Measurements from ENCODE around the gene ASGR1. TPM values are rescaled to one million over a fixed set of nuclear protein-coding genes. Genes with fewer than 3 reads are reported as not detected.

The ASGR1 gene
- total RNA-seq, 1 experiment from 2014 or later, result 12.3 TPM

DNA sequence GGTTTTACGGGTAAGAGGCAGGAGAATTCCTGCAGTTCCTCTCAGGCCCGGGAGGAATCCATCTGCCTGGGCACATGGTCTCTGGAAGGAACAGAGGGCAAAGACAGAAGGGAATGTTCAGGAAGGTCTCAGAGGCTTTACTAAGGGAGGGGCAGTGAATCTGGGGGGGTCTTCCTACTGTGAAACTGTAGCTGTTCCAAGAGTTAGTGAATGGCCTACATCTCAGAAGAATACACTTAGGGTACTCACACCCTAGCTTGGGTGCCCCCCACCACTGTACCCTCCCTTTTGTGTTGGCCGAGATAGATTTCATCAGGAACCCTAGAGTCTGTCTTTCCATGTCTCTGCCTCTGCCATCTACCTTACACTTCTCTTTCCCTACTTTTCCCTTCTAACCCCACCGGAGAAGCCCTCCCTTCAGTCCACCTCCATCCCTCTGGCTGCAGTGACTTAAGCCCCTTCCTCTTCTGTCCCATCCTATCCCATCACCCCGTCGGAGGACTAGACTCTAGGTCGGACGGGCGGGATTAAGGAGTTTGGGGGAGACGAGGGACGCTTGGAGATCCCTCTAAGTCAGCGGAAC lies 40.1 kb upstream of the ASGR1 start:
- no peaks in the 10 kb centered on the region for H3K27me3 ChIP-seq (ENCODE audit: control insufficient read depth, insufficient read depth, low read length)
- H3K4me3 ChIP-seq (ENCODE audit: insufficient read depth, low read depth, low read length), result peak overlapping the region; percentile 98
- DNase-seq, result no peak
- H3K36me3 ChIP-seq (replicated peaks; ENCODE audit: control insufficient read depth, insufficient read depth, low read length), result peaks cover 32% of the 10 kb centered on the region

DNA sequence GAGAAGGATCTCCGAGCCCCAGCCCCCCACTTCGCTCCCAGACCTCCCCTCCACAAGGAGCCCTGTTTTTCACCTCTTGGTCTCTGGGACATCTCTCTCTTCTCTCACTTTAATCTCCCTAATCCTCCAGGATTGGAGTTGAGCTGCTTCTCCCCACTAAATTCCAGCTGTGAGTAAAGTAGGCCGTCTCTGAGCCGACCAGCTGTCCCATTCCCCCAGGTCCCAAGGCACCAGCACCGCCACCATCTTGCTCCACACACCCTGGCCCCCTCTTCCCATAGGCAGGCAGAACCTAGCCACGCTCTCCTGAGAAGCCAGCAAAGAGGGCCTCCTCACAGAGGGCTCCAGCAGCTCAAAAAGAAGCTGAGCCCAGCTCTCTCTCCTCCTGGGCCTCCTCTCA lies 39.6 kb upstream of the ASGR1 start:
- no peak overlapping the region for H3K4me3 ChIP-seq (ENCODE audit: insufficient read depth, low read depth, low read length)
- H3K36me3 ChIP-seq (replicated peaks; ENCODE audit: control insufficient read depth, insufficient read depth, low read length), result peaks cover 27% of the 10 kb centered on the region
- no peaks in the 10 kb centered on the region for H3K27me3 ChIP-seq (ENCODE audit: control insufficient read depth, insufficient read depth, low read length)
- DNase-seq, result no peak

DNA sequence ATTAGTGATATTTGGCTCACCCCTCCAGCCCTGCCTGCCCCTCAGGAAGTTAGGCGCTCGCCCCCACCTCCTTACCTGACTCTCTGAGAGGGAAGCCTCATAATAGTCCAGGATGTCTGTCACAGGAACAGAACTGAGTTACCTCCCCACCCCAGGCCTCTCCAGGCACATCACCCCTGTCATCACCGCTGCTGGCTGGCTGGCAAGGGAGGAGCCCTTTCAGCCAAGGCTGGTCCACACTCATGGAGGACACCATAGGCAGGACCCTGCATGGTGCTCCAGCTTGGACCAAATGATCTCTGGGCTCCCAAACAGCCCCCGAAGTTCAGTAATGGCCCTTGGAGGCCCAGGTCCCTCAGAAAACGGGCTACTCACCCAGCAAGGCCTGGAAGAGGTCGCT lies 39.0 kb upstream of the ASGR1 start:
- Histone ChIP-seq H3K27me3 (ENCODE audit: control insufficient read depth, insufficient read depth, low read length) (no peaks in the 10 kb centered on the region), H3K4me3 (ENCODE audit: insufficient read depth, low read depth, low read length) (no peak overlapping the region), H3K36me3 (replicated peaks; ENCODE audit: control insufficient read depth, insufficient read depth, low read length) (peaks cover 21% of the 10 kb centered on the region)
- no peak for DNase-seq

DNA sequence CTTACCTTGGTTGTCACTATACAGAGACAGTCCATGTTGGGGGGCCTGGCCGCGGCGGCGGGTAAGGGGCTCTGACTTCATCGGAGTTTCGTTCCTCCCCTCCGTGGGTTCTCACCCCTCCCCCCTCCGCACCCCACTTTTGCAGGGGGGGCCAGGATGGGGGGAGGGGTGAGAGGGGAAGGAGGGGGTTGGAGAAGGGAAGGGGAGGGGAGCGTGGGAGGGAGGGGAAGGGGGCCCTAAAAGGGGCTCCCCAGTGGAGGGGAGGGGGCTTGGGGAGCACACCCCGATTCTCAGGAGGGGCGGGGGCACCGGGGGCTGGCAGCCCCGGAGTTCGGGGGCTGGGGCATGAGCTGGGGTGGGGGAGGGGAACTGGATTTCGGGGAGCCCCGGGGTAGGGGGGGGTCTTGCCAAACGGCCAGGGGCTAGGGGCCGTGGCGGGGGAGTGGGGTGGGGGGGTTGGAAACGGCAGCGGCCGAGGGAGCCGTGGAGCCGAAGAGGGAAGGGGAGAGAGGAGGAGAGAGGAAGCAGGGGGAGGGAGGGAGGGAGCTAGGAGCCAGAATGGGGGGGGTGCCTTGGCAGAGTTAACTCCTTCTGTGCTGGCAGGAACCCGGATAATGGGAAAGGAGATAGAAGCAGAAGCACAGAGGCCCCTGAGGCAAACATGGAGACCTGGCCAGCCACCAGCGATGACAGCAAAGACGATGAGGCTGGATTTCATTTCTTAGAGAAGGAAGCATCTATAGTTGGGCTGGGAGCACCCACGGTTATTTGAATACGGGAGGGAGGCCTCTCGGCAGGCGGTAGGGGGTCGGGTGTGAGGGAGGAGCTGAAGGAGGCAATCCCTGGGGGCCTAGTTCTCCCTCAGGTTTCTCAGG lies 38.2 kb upstream of the ASGR1 start:
- peak; percentile 90 for DNase-seq
- Histone ChIP-seq H3K27me3 (ENCODE audit: control insufficient read depth, insufficient read depth, low read length) (no peaks in the 10 kb centered on the region), H3K4me3 (ENCODE audit: insufficient read depth, low read depth, low read length) (peak overlapping the region; percentile 31), H3K36me3 (replicated peaks; ENCODE audit: control insufficient read depth, insufficient read depth, low read length) (peaks cover 13% of the 10 kb centered on the region)

DNA sequence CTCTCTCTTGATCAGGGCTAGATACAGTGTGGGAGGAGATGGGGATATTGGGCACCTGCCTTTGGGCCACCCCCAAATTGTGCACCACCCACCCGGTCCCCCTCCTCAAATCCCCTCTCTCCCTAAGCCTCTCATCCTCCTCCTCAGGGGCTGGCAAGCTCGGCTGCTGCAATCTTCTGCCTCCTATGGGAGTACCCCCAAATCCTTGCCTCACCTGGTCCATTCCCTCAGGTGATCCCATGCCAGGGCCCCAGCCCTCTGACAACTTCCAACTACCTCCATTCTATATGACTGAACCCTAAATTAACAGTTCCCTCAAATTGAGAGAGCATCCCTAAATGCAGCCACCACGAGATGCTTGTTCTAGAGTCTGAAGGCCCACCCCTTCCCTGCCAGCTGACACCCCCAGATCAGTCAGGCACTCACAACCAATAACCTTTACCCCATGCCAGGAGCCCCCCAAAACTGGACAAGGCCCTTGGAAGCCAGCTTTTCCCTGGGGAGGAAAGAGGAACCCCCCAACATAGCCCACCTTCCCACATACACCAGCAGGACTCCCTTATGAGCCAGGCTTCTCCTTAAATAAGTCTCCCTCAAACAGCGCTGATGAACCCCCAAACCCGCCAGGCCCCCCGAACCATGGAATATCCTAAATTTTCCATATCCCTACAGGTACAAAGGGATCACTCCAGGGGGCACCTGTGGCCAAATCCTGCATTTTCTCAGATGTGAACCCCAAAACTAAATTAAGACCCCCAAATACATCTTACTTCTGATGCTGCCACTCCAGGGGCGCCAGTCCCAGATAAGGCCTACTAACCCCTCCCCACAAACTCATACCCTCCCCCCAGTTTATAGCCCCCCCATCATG lies 37.3 kb upstream of the ASGR1 start:
- DNase-seq, result no peak
- Histone ChIP-seq H3K36me3 (replicated peaks; ENCODE audit: control insufficient read depth, insufficient read depth, low read length) (peaks cover 5% of the 10 kb centered on the region), H3K4me3 (ENCODE audit: insufficient read depth, low read depth, low read length) (peak overlapping the region; percentile 31), H3K27me3 (ENCODE audit: control insufficient read depth, insufficient read depth, low read length) (no peaks in the 10 kb centered on the region)

DNA sequence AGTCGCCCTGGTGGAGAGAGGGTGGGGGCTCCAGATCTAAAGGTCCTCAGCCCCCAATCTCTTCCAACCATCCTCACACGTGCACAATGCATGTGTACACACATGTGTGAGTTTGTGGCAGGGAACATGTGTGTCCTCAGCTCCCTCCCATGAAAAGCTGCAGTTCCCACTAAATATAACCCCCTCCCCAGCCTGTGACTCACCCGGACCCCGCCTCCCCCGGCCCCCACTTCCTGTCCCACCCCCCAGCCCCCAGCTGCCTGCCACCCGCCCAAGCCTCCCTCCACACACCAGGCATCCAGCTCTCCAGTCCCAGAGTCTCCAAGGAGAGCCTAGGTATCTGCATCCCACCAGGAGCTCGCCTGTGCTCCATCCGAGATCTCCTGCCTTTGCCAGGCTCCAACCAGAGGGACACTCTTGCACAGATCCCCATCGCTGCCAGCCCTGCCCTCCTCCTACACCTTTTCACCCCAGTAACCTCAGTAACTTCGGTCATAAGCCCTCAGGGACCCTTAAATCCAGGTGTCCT lies 36.5 kb upstream of the ASGR1 start:
- no peaks in the 10 kb centered on the region; the same call in 1 of the 2 replicates for H3K36me3 ChIP-seq (replicated peaks; ENCODE audit: control insufficient read depth, insufficient read depth, low read length)
- H3K27me3 ChIP-seq (ENCODE audit: control insufficient read depth, insufficient read depth, low read length), result no peaks in the 10 kb centered on the region
- DNase-seq, result peak; percentile 81
- peak overlapping the region; percentile 19 for H3K4me3 ChIP-seq (ENCODE audit: insufficient read depth, low read depth, low read length)

DNA sequence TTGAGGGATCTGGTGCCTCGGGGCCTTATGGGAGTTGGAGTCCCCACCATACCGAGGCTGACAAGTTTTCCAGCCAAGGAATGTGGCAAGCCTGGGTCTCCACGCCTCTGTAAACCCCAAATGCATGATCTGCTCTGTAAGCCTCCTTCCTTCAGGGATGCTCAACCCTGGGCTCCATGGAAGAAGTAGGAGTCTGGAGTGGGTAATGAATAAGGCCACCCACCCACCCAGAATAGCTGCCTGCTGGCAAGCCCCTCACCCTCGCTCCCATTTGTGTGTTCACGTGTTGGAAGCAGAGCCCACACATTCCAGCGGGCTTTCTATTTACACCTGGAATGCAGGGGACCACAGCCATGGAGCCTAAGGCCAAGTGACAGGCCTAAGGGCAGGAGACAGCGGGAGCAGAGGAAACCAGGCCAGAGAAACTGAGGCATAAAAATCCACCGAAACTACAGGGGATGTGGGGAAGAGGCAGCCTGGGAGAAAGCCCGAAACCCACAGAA lies 36.0 kb upstream of the ASGR1 start:
- Histone ChIP-seq H3K36me3 (replicated peaks; ENCODE audit: control insufficient read depth, insufficient read depth, low read length) (no peaks in the 10 kb centered on the region), H3K27me3 (ENCODE audit: control insufficient read depth, insufficient read depth, low read length) (no peaks in the 10 kb centered on the region), H3K4me3 (ENCODE audit: insufficient read depth, low read depth, low read length) (peak overlapping the region; percentile 6)
- peak; percentile 72 for DNase-seq

DNA sequence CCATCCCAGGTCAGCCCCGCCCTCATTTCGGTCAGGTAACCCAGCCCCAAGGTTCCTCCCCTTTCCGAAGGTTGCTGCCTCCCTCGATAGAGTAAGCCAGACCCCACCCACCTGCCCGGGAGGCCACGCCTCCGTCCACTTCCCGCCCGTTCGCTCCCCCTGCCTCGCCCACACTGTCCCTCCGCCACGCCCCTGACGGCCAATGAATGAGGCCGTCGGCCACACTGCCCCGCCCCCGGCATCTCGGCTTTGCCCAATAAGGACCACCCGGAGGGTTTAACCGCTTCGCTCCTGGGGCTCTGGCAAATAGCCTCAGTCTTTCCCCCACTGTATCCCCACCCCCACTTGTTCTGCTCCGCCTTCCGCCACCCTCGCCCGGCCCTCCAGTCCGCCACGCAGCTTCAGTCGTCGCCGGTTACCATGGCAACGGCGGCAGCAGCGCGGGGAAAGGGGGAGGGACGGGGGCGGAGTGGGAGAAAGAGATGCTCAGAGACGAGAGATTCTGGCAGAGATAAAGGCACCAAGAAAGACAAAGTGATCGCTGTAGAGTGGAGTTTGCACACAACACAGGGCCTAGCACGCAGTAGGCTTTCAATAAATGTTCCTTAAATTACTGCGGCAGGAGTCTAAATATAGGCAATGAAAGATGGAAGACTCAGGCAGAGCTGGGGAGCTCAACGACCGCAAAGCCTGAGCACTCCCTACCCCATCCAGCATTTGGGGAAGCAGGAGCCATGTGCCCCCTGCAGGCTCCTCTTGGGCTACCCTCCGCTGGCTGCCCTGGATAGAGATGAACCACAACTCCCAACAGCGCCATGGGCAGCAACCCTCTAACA lies 35.3 kb upstream of the ASGR1 start:
- Histone ChIP-seq H3K27me3 (ENCODE audit: control insufficient read depth, insufficient read depth, low read length) (no peaks in the 10 kb centered on the region), H3K4me3 (ENCODE audit: insufficient read depth, low read depth, low read length) (peak overlapping the region; percentile 50), H3K36me3 (replicated peaks; ENCODE audit: control insufficient read depth, insufficient read depth, low read length) (no peaks in the 10 kb centered on the region)
- DNase-seq, result peak; percentile 98

DNA sequence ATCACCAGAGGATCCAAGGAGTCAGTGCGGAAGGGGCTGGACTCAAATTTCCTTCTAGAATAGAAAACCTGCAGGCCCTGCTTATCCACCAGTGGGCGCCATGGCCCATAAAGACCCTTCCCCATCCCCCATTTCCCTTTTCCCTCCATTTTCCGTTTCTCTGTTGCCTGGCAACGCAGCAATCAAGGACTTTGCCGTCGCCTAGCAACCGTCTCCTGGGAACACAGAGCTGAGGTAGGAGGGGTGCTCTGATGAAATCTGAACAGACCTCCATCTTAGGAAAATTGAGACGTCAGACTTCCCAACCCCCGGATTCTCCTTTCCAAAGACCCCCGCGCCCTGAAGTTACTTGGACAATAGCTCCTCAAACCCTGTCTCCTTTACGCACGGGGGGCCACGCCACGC lies 34.7 kb upstream of the ASGR1 start:
- Histone ChIP-seq H3K4me3 (ENCODE audit: insufficient read depth, low read depth, low read length) (peak overlapping the region; percentile 46), H3K36me3 (replicated peaks; ENCODE audit: control insufficient read depth, insufficient read depth, low read length) (no peaks in the 10 kb centered on the region), H3K27me3 (ENCODE audit: control insufficient read depth, insufficient read depth, low read length) (no peaks in the 10 kb centered on the region)
- DNase-seq, result peak; percentile 92

DNA sequence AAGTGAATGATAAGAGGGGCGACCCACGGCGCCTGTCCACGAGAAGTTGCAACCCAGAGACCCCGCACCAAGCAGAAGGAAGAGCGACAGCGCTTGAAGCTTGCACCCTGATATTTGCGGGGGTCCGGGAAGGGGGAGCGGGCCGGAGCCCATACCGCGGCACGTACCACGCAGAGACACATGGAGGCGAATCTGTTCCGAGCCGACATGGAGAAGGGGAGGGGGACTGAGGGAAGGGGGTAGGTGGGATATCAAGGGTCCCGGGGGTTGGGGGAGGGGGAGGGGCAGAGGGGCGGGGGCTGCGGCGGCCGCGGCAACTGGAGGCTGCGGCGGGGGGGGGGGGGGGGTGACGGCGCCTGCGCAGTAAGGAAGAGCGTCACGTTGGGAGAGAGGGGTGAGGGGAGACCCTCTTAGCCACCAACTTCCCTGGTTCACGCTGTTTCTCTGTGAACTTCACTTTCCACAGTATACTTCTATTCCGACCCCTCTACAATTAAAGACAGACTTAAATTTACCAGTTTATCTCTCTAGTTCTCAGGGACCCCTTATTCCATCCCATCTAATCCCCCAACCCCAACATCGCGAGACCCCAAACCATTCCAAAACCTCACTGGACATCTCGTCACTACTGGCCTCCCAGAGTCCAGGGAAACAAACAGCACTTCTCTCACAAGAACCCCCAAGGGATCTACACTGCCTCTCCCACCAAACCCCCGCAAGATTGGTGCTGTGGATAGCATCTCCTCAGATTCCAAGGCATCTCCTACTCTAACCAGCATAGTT lies 32.5 kb upstream of the ASGR1 start:
- DNase-seq, result peak; percentile 89
- no peaks in the 10 kb centered on the region for H3K27me3 ChIP-seq (ENCODE audit: control insufficient read depth, insufficient read depth, low read length)
- no peaks in the 10 kb centered on the region for H3K36me3 ChIP-seq (replicated peaks; ENCODE audit: control insufficient read depth, insufficient read depth, low read length)
- H3K4me3 ChIP-seq (ENCODE audit: insufficient read depth, low read depth, low read length), result peak overlapping the region; percentile 48

DNA sequence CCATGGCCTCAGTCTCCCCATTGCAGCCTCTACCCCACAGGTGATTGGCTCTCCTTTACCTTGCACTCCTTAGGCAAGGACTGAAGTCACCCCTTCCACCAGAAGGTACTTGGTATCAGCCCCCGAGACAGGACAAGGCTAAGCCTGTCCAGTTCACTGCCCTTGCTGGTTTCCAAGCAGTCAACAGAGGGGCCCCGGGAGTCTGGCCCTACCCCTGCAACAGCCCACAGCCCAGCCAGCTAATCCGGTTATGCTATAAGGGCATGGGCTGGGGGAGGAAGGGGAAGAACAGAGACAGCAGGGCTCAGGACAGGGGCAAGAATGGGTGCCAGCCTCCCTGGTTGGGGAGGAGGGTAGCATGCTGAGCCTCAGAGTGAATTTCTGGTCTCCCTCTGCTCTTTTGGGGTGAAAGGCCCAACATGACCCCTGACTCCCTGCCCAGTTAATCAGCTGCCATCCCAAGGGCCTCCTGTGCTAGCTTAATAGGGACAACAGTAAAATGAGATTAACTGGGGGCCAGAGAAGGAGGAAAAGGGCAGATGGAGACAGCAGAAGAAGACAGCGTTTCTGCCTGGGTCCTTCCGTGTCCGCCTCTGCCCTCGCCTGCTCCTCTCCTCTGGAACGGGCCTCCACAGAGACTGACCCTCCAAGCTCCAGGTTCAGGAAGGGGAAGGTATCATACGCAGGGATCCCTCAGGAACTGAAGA lies 29.7 kb upstream of the ASGR1 start:
- Histone ChIP-seq H3K27me3 (ENCODE audit: control insufficient read depth, insufficient read depth, low read length) (no peaks in the 10 kb centered on the region), H3K4me3 (ENCODE audit: insufficient read depth, low read depth, low read length) (no peak overlapping the region), H3K36me3 (replicated peaks; ENCODE audit: control insufficient read depth, insufficient read depth, low read length) (no peaks in the 10 kb centered on the region; the same call in 1 of the 2 replicates)
- no peak for DNase-seq

DNA sequence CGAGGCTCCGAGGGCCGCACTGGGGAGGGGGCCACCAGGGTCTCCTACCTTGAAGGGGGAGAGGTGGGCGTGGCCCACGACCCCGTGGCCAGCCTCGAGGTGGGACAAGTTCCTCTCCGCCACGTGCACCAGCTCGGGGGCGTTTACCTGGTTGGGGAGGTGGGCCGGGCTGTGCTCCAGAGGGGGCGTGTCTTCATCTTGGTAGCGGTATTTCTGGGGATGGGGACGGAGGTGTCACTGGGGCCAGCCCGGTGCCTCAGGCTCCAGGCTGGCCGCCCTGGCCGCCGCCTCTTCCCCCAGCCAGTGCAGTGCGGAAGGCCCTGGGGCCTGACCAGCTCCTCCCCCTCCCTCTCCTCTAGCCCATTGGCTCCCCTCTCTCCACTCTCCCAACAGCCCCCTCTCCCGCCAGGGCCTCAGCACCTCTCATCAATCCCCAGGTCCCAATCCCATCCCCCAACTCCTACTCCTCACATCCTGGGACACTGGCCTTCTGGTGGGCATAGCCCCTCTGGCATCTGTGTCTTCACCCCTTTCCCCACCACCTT lies 28.9 kb upstream of the ASGR1 start:
- DNase-seq, result peak; percentile 92

More for the DNA sequence above, 28.9 kb upstream of the ASGR1 start:
- Histone ChIP-seq H3K27me3 (ENCODE audit: control insufficient read depth, insufficient read depth, low read length) (no peaks in the 10 kb centered on the region), H3K36me3 (replicated peaks; ENCODE audit: control insufficient read depth, insufficient read depth, low read length) (peaks cover 7% of the 10 kb centered on the region), H3K4me3 (ENCODE audit: insufficient read depth, low read depth, low read length) (peak overlapping the region; percentile 38)

Measured in H7 (cell line).